K562 (cell line): ENCODE data around the gene SCAP. TPM values are rescaled to one million over a fixed set of nuclear protein-coding genes. Genes with fewer than 3 reads are reported as not detected.

Experiments used
- CCAR2 ChIP-seq: fragments of 200-400 bp; formaldehyde crosslinking; IDR thresholded peaks from 2 replicates; pipeline ENCODE4 v1.6.1; 2017; ENCODE audit warnings: mild to moderate bottlenecking, low read depth, low read length
- DIDO1 ChIP-seq: fragments of 450-650 bp; IDR thresholded peaks from 2 replicates; pipeline ENCODE4 v1.6.1; 2016; ENCODE audit warnings: low read depth, missing biosample characterization, missing genetic modification characterization
- FOXP4 ChIP-seq: sonication (generic); formaldehyde crosslinking; IDR thresholded peaks from 2 replicates; pipeline ENCODE4 v1.8.0; 2022; ENCODE audit warnings: mild to moderate bottlenecking, missing genetic modification reagents, borderline replicate concordance
- GABPB2 ChIP-seq: fragments of 250-450 bp; sonication (Bioruptor Pico); conservative IDR thresholded peaks from 2 replicates; pipeline ENCODE4 v1.5.1; 2021; ENCODE audit warnings: mild to moderate bottlenecking
- GATAD2B ChIP-seq: fragments of 450-650 bp; IDR thresholded peaks from 2 replicates; pipeline ENCODE4 v1.6.1; 2017; ENCODE audit warnings: mild to moderate bottlenecking, borderline replicate concordance
- HNRNPK ChIP-seq: fragments of 200-400 bp; formaldehyde crosslinking; IDR thresholded peaks from one replicate; pipeline ENCODE4 v1.6.1; 2018; ENCODE audit warnings: mild to moderate bottlenecking, low read depth, low read length; ENCODE audit not compliant: poor library complexity, severe bottlenecking
- HNRNPUL1 ChIP-seq: fragments of 200-400 bp; formaldehyde crosslinking; IDR thresholded peaks from 2 replicates; pipeline ENCODE4 v1.6.1; 2017; ENCODE audit warnings: low read length
- NCOR1 ChIP-seq: fragments of 450-650 bp; IDR thresholded peaks from 2 replicates; pipeline ENCODE4 v1.6.1; 2016; ENCODE audit warnings: mild to moderate bottlenecking, moderate library complexity
- NFIC ChIP-seq: fragments of 450-650 bp; IDR thresholded peaks from 2 replicates; pipeline ENCODE4 v1.6.1; 2017; ENCODE audit warnings: mild to moderate bottlenecking, inconsistent platforms
- NKRF ChIP-seq: fragments of 450-650 bp; IDR thresholded peaks from 2 replicates; pipeline ENCODE4 v1.6.1; 2016; ENCODE audit warnings: borderline replicate concordance
- NR2C1 ChIP-seq, 2 experiments: fragments of 450-650 bp; IDR thresholded peaks; 2 replicates each; pipeline ENCODE4 v1.6.1; 2017; ENCODE audit warnings: mild to moderate bottlenecking in 2 of 2, antibody characterized with exemption in 1 of 2, inconsistent platforms in 1 of 2, missing compliant biosample characterization in 1 of 2, missing genetic modification characterization in 1 of 2
- PCBP1 ChIP-seq: fragments of 200-400 bp; formaldehyde crosslinking; IDR thresholded peaks from 2 replicates; pipeline ENCODE4 v1.6.1; 2018; ENCODE audit warnings: mild to moderate bottlenecking, low read depth, low read length; ENCODE audit not compliant: poor library complexity, severe bottlenecking
- PRMT5 ChIP-seq: sonication (generic); formaldehyde crosslinking; IDR thresholded peaks from 2 replicates; pipeline ENCODE4 v1.5.0; 2020; ENCODE audit warnings: missing genetic modification reagents
- SP1 ChIP-seq: sonication (generic); formaldehyde crosslinking; IDR thresholded peaks from 2 replicates; pipeline ENCODE4 v1.8.1; 2022; ENCODE audit warnings: mild to moderate bottlenecking, missing genetic modification reagents
- WHSC1 ChIP-seq: IDR thresholded peaks from one replicate; pipeline ENCODE4 v1.6.1; 2012; ENCODE audit warnings: low read length, control low read depth, inconsistent platforms
- ZKSCAN3 ChIP-seq: fragments of 250-450 bp; sonication (Bioruptor Pico); IDR thresholded peaks from 2 replicates; pipeline ENCODE4 v1.4.0; 2020
- ZNF133 ChIP-seq: fragments of 250-450 bp; sonication (Bioruptor Pico); IDR thresholded peaks from 2 replicates; pipeline ENCODE4 v1.4.0; 2020; ENCODE audit warnings: mild to moderate bottlenecking
- ZNF165 ChIP-seq: fragments of 250-450 bp; sonication (Bioruptor Pico); IDR thresholded peaks from 2 replicates; pipeline ENCODE4 v1.4.0; 2020; ENCODE audit warnings: borderline replicate concordance
- ZNF232 ChIP-seq: sonication (generic); formaldehyde crosslinking; IDR thresholded peaks from 2 replicates; pipeline ENCODE4 v1.8.0; 2022; ENCODE audit warnings: mild to moderate bottlenecking, missing genetic modification reagents
- ZNF274 ChIP-seq: IDR thresholded peaks from 2 replicates; pipeline ENCODE4 v1.6.1; 2011; ENCODE audit warnings: low read depth, mild to moderate bottlenecking, low read length, moderate library complexity, borderline replicate concordance
- ZNF444 ChIP-seq: fragments of 250-450 bp; sonication (Bioruptor Pico); IDR thresholded peaks from 2 replicates; pipeline ENCODE4 v1.4.0; 2020; ENCODE audit warnings: mild to moderate bottlenecking, moderate library complexity
- ZNF583 ChIP-seq: fragments of 250-450 bp; sonication (Bioruptor Pico); IDR thresholded peaks from 2 replicates; pipeline ENCODE4 v1.4.0; 2020
- ZNF76 ChIP-seq: fragments of 250-450 bp; sonication (Bioruptor Pico); IDR thresholded peaks from 2 replicates; pipeline ENCODE4 v1.4.0; 2020; ENCODE audit warnings: mild to moderate bottlenecking, moderate library complexity, borderline replicate concordance
- ZSCAN29 ChIP-seq: fragments of 450-650 bp; IDR thresholded peaks from 2 replicates; pipeline ENCODE4 v1.6.1; 2017
- polyA plus RNA-seq, 8 experiments: library from polyadenylated mRNA; depleted of rRNA in 4 of 8; stranded (reverse) in 5 of 8; unstranded in 3 of 8; fragments of >200 nt; fragmentation: Nextera tagmentation in 2 of 8; fragmentation: Illumina TruSeq in 1 of 8; extraction: Ambion mirVana in 2 of 8; extraction: Trizol in 1 of 8; gene quantifications; 2 replicates each; pipeline versions ENCODE4 v1.2.1 to v1.2.3, GENCODE V29; 2011 to 2014; ENCODE audit warnings: inconsistent platforms in 1 of 8, missing spikeins in 1 of 8
- total RNA-seq, 7 experiments: library from RNA; depleted of rRNA in 6 of 7; stranded (reverse); fragments of >200 nt in 6 of 7; fragmentation: Illumina TruSeq in 2 of 7; extraction: Trizol in 2 of 7; gene quantifications; 2 replicates each; pipeline versions ENCODE4 v1.2.1 to v1.2.3, GENCODE V29; 2011 to 2021; ENCODE audit warnings: low replicate concordance in 1 of 7
- TF ChIP-seq, protein P1 (sequence below): sonication (generic); formaldehyde crosslinking; IDR thresholded peaks from 2 replicates; pipeline ENCODE4 v1.8.1; 2023; ENCODE audit warnings: mild to moderate bottlenecking, missing genetic modification reagents

Gene SCAP
- total and polyA plus RNA-seq, 9 of the 15 experiments (the other 6 are each of a cell fraction or from before 2014, with no cell fraction given): 2.6 to 104 (median 37.8) TPM

- no peak for TF ChIP-seq ZNF133 (CRISPR knock-in tag)
- no peak for TF ChIP-seq WHSC1
- TF ChIP-seq NR2C1 (IDR thresholded peaks at IDR 0.05): peak; percentile 91
- TF ChIP-seq NR2C1 (tag; IDR thresholded peaks at IDR 0.05): peak; percentile 95
- TF ChIP-seq HNRNPK: no peak
- no peak; the same call in 1 of the 2 replicates for TF ChIP-seq GABPB2
- TF ChIP-seq ZNF232 (CRISPR knock-in tag): no peak; the same call in 1 of the 2 replicates
- peak; percentile 82 for TF ChIP-seq ZNF583
- TF ChIP-seq PCBP1: peak; percentile 25
- TF ChIP-seq ZNF444 (CRISPR knock-in tag): 0 out of 2 replicates have a peak, but pooled peaks have one; percentile 17
- no peak for TF ChIP-seq ZNF274
- TF ChIP-seq GATAD2B: no peak
- no peak for TF ChIP-seq PRMT5
- TF ChIP-seq NCOR1: no peak
- TF ChIP-seq, protein P1, sequence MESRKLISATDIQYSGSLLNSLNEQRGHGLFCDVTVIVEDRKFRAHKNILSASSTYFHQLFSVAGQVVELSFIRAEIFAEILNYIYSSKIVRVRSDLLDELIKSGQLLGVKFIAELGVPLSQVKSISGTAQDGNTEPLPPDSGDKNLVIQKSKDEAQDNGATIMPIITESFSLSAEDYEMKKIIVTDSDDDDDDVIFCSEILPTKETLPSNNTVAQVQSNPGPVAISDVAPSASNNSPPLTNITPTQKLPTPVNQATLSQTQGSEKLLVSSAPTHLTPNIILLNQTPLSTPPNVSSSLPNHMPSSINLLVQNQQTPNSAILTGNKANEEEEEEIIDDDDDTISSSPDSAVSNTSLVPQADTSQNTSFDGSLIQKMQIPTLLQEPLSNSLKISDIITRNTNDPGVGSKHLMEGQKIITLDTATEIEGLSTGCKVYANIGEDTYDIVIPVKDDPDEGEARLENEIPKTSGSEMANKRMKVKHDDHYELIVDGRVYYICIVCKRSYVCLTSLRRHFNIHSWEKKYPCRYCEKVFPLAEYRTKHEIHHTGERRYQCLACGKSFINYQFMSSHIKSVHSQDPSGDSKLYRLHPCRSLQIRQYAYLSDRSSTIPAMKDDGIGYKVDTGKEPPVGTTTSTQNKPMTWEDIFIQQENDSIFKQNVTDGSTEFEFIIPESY (CRISPR knock-in tag): peak; percentile 44
- TF ChIP-seq ZKSCAN3 (CRISPR knock-in tag): no peak
- peak; percentile 75 for TF ChIP-seq ZNF165 (CRISPR knock-in tag)
- no peak; the same call in 1 of the 2 replicates for TF ChIP-seq ZNF76
- TF ChIP-seq FOXP4 (CRISPR knock-in tag): peak; percentile 94
- TF ChIP-seq CCAR2: no peak
- no peak for TF ChIP-seq HNRNPUL1
- TF ChIP-seq ZSCAN29: no peak
- TF ChIP-seq NKRF: peak; percentile 97
- no peak for TF ChIP-seq DIDO1
- peak; percentile 97 for TF ChIP-seq SP1 (CRISPR knock-in tag)
- peak; percentile 36; the same call in 1 of the 2 replicates for TF ChIP-seq NFIC
Observed at GRCh38 chr3:47380601-47381316, 95.0 kb downstream of the SCAP start, which contains the start of gene PTPN23 (continued).
